Panc1 (cell line): ENCODE results near the gene DLG2. TPM values are rescaled to one million over a fixed set of nuclear protein-coding genes. Genes with fewer than 3 reads are reported as not detected.

Experiments used
- ATAC-seq: fragments of 200-7000 bp; cut with Tn5 transposase; 2 replicates; pipeline ENCODE4 v1.9.1; 2020; ENCODE audit warnings: mild to moderate bottlenecking, moderate library complexity
- BruUV-seq: library from RNA; stranded (reverse); fragments of 400-500 nt; replicated peaks from 2 replicates; lab custom pipeline; 2021; lab: Mats Ljungman, UMichigan
- CTCF ChIA-PET: fragments of 300-600 bp; sonication (Branson Sonifier 250); formaldehyde crosslinking; loops from one replicate; lab custom pipeline; 2022; ENCODE audit warnings: antibody characterized with exemption; lab: Charles Lee
- POLR2A ChIA-PET: fragments of 300-600 bp; sonication (Branson Sonifier 250); formaldehyde crosslinking; loops from one replicate; lab custom pipeline; 2022; ENCODE audit warnings: antibody characterized with exemption; lab: Charles Lee
- DNase-seq: peaks from one replicate; pipeline ENCODE4 v3.0.0-alpha.2; 2010; ENCODE audit warnings: low read depth, low spot score
- H3K27ac ChIP-seq: 2 replicates; pipeline ENCODE4 v1.5.1; 2011; ENCODE audit warnings: mild to moderate bottlenecking, low read length, inconsistent platforms
- H3K27me3 ChIP-seq: fragments of 200-500 bp; sonication (Bioruptor generic); 2 replicates; pipeline ENCODE4 v1.6.0; 2014; ENCODE audit warnings: low read length, inconsistent platforms; ENCODE audit not compliant: control insufficient read depth, insufficient read depth
- H3K36me3 ChIP-seq: fragments of 200-500 bp; sonication (Bioruptor generic); 2 replicates; pipeline ENCODE4 v1.5.1; 2014; ENCODE audit warnings: inconsistent platforms, mild to moderate bottlenecking, low read length, moderate library complexity; ENCODE audit not compliant: control insufficient read depth, insufficient read depth
- H3K4me1 ChIP-seq: 2 replicates; pipeline ENCODE4 v1.5.1; 2011; ENCODE audit warnings: inconsistent platforms, mild to moderate bottlenecking, low read length, moderate library complexity; ENCODE audit not compliant: control insufficient read depth, insufficient read depth
- H3K4me3 ChIP-seq, 2 experiments: 2 replicates each; pipeline ENCODE4 v1.5.1; 2011 to 2012; ENCODE audit warnings: low read depth in 2 of 2, low read length in 2 of 2, mild to moderate bottlenecking in 2 of 2, inconsistent platforms in 1 of 2, moderate library complexity in 1 of 2
- H3K9me3 ChIP-seq: fragments of 200-500 bp; sonication (Bioruptor generic); 2 replicates; pipeline ENCODE4 v1.5.1; 2014; ENCODE audit warnings: low read depth, mild to moderate bottlenecking, inconsistent platforms, low read length, moderate library complexity; ENCODE audit not compliant: control insufficient read depth, insufficient read depth
- POLR2AphosphoS5 ChIP-seq: IDR thresholded peaks from 2 replicates; pipeline ENCODE4 v1.6.1; 2012; ENCODE audit warnings: mild to moderate bottlenecking, low read depth, low read length, moderate library complexity
- SIN3A ChIP-seq: IDR thresholded peaks from 2 replicates; pipeline ENCODE4 v1.6.1; 2012; ENCODE audit warnings: low read depth, mild to moderate bottlenecking, low read length, moderate library complexity, borderline replicate concordance; ENCODE audit not compliant: insufficient read depth
- TCF7L2 ChIP-seq: IDR thresholded peaks from 2 replicates; pipeline ENCODE4 v1.6.1; 2011; ENCODE audit warnings: mild to moderate bottlenecking, low read depth, low read length, inconsistent platforms
- in situ Hi-C: cut with HindIII; loops from 2 replicates; pipeline ENCODE4 v1.10.0; 2016; ENCODE audit warnings: low sequenced_read_pairs, low pct_unique_long_range_greater_than_20kb
- intact Hi-C: fragments of 100-400 bp; cut with micrococcal nuclease; formaldehyde crosslinking; loops from one replicate; pipeline ENCODE4 v1.10.0; 2022; ENCODE audit not compliant: unreplicated experiment
- total RNA-seq: library from RNA; stranded (reverse); gene quantifications from one replicate; pipeline ENCODE4 v1.2.1, GENCODE V29; 2021; ENCODE audit not compliant: unreplicated experiment
- TF ChIP-seq, protein P1 (sequence below): fragments of 450-650 bp; IDR thresholded peaks from 2 replicates; pipeline ENCODE4 v1.5.1; 2017; ENCODE audit warnings: mild to moderate bottlenecking
- TF ChIP-seq, protein P2 (sequence below), 2 experiments: IDR thresholded peaks; 2 replicates each; pipeline ENCODE4 v1.6.1; 2011 to 2012; ENCODE audit warnings: low read depth in 2 of 2, control low read depth in 1 of 2, low read length in 1 of 2, mild to moderate bottlenecking in 1 of 2, moderate library complexity in 1 of 2; ENCODE audit not compliant: insufficient read depth in 1 of 2

DLG2 gene
- total RNA-seq, 1 experiment from 2014 or later: 4.2 TPM

DNA sequence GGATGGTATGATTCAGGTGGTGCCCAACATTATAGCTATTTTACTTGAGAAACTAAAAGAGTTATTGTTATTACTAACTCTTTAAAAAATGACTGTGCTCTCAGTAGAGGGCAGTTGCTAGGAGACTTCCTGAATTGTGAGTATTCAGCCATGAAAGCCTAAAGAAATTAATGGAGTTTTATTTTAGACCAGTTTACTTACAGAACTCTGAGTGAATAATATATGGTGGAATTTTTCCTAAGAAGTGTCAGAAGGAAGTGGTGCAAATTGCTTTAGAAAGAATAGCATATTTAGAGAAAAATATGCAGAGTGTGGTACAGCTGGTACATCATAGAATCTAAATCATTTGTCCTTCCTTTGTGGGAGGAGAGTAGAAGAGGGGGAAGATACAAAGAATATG lies 1651.1 kb downstream of the DLG2 start:
- POLR2A ChIA-PET: no interaction called here
- no peaks in the 10 kb centered on the region for H3K4me1 ChIP-seq
- H3K4me3 ChIP-seq: no peak overlapping the region
- H3K27ac ChIP-seq: no peak overlapping the region
- CTCF ChIA-PET: no interaction called here
- intact Hi-C loops (no loop called here), in situ Hi-C loops (no loop called here)
- ATAC-seq: no peak
- no peaks in the 10 kb centered on the region for H3K9me3 ChIP-seq
- no TSS peak for BruUV-seq
- TF ChIP-seq, protein P1, sequence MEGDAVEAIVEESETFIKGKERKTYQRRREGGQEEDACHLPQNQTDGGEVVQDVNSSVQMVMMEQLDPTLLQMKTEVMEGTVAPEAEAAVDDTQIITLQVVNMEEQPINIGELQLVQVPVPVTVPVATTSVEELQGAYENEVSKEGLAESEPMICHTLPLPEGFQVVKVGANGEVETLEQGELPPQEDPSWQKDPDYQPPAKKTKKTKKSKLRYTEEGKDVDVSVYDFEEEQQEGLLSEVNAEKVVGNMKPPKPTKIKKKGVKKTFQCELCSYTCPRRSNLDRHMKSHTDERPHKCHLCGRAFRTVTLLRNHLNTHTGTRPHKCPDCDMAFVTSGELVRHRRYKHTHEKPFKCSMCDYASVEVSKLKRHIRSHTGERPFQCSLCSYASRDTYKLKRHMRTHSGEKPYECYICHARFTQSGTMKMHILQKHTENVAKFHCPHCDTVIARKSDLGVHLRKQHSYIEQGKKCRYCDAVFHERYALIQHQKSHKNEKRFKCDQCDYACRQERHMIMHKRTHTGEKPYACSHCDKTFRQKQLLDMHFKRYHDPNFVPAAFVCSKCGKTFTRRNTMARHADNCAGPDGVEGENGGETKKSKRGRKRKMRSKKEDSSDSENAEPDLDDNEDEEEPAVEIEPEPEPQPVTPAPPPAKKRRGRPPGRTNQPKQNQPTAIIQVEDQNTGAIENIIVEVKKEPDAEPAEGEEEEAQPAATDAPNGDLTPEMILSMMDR: no peak
- TF ChIP-seq POLR2AphosphoS5: no peak
- TF ChIP-seq SIN3A: no peak
- no peak for TF ChIP-seq TCF7L2
- TF ChIP-seq, protein P2, sequence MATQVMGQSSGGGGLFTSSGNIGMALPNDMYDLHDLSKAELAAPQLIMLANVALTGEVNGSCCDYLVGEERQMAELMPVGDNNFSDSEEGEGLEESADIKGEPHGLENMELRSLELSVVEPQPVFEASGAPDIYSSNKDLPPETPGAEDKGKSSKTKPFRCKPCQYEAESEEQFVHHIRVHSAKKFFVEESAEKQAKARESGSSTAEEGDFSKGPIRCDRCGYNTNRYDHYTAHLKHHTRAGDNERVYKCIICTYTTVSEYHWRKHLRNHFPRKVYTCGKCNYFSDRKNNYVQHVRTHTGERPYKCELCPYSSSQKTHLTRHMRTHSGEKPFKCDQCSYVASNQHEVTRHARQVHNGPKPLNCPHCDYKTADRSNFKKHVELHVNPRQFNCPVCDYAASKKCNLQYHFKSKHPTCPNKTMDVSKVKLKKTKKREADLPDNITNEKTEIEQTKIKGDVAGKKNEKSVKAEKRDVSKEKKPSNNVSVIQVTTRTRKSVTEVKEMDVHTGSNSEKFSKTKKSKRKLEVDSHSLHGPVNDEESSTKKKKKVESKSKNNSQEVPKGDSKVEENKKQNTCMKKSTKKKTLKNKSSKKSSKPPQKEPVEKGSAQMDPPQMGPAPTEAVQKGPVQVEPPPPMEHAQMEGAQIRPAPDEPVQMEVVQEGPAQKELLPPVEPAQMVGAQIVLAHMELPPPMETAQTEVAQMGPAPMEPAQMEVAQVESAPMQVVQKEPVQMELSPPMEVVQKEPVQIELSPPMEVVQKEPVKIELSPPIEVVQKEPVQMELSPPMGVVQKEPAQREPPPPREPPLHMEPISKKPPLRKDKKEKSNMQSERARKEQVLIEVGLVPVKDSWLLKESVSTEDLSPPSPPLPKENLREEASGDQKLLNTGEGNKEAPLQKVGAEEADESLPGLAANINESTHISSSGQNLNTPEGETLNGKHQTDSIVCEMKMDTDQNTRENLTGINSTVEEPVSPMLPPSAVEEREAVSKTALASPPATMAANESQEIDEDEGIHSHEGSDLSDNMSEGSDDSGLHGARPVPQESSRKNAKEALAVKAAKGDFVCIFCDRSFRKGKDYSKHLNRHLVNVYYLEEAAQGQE (IDR thresholded peaks at IDR 0.05; ENCODE audit: insufficient read depth in 1 of 2, low read depth in 2 of 2, low read length in 1 of 2): no peak
- DNase-seq: no peak
- H3K36me3 ChIP-seq: no peaks in the 10 kb centered on the region
- H3K27me3 ChIP-seq: no peaks in the 10 kb centered on the region

GRCh38 chr11:83972536-83972935 lies 1654.6 kb downstream of the DLG2 start:
- ChIA-PET CTCF (no interaction called here), POLR2A (no interaction called here)
- ATAC-seq (no peak), DNase-seq (no peak)
- in situ Hi-C loops: no loop called here
- TF ChIP-seq, protein P2 (IDR thresholded peaks at IDR 0.05; ENCODE audit: insufficient read depth in 1 of 2, low read depth in 2 of 2, low read length in 1 of 2): no peak
- TF ChIP-seq POLR2AphosphoS5: no peak
- no peak for TF ChIP-seq TCF7L2
- TF ChIP-seq, protein P1: no peak
- TF ChIP-seq SIN3A: no peak
- Histone ChIP-seq H3K36me3 (no peaks in the 10 kb centered on the region), H3K27ac (no peak overlapping the region), H3K9me3 (no peaks in the 10 kb centered on the region), H3K27me3 (no peaks in the 10 kb centered on the region), H3K4me3 (no peak overlapping the region), H3K4me1 (no peaks in the 10 kb centered on the region)
- no TSS peak for BruUV-seq
- intact Hi-C loops: no loop called here
